Skin of body (tissue), 2 donors: ENCODE results near the gene SAT2. TPM values are rescaled to one million over a fixed set of nuclear protein-coding genes. Genes with fewer than 3 reads are reported as not detected.
"Not testable (repeated sequence)": the region's sequence is repeated elsewhere in the genome, so short reads cannot be mapped to it uniquely, and the experiment has no call there.

Experiments
- DNase-seq: peaks from one replicate; lab custom pipeline; 2025; lab: John Stamatoyannopoulos, UW
- total RNA-seq: library from RNA; depleted of rRNA; stranded (reverse); fragments of >200 nt; gene quantifications from one replicate; pipeline ENCODE4 v1.2.3, GENCODE V29; 2014

SAT2 gene
- total RNA-seq = 33.8 TPM

- peak; percentile 90 for DNase-seq
These were observed at the start of gene SAT2 for GRCh38 chr17:7627250-7628121. Gene SAT2, minus strand, starts transcription at chr17:7627821. Its CDS starts 186 bp downstream, at chr17:7627635.

- no peak for DNase-seq
These were observed 48.9 kb upstream of the SAT2 start for GRCh38 chr17:7676533-7676932.

GRCh38 chr17:7674934-7675333, 47.3 kb upstream of the SAT2 start:
- no peak for DNase-seq

DNA sequence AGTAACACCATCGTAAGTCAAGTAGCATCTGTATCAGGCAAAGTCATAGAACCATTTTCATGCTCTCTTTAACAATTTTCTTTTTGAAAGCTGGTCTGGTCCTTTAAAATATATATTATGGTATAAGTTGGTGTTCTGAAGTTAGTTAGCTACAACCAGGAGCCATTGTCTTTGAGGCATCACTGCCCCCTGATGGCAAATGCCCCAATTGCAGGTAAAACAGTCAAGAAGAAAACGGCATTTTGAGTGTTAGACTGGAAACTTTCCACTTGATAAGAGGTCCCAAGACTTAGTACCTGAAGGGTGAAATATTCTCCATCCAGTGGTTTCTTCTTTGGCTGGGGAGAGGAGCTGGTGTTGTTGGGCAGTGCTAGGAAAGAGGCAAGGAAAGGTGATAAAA, 45.6 kb upstream of the SAT2 start:
- no peak for DNase-seq

DNA sequence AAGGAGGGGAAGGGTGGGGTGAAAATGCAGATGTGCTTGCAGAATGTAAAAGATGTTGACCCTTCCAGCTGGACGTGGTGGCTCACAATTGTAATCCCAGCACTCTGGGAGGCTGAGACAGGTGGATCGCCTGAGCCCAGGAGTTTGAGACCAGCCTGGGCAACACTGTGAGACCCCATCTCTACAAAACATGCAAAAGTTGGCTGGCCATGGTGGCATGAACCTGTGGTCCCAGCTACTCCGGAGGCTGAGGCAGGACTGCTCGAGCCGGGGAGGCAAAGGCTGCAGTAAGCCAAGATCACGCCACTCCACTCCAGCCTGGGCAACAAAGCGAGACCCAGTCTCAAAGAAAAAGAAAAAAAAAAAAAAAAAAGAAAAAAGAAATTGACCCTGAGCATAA, 40.9 kb upstream of the SAT2 start:
- no peak for DNase-seq

- no peak for DNase-seq
These were observed 40.2 kb upstream of the SAT2 start for GRCh38 chr17:7667656-7668406.

- no peak for DNase-seq
These were observed 29.5 kb upstream of the SAT2 start for GRCh38 chr17:7656958-7657609.

GRCh38 chr17:7655541-7655840, 27.9 kb upstream of the SAT2 start:
- DNase-seq = no peak

GRCh38 chr17:7654832-7655540, 27.4 kb upstream of the SAT2 start:
- no peak for DNase-seq

- no peak for DNase-seq
These were observed 25.1 kb upstream of the SAT2 start for GRCh38 chr17:7652388-7653356.

GRCh38 chr17:7651665-7652387, 24.2 kb upstream of the SAT2 start:
- peak; percentile 53 for DNase-seq

- DNase-seq = no peak
These were observed 23.6 kb upstream of the SAT2 start for GRCh38 chr17:7651097-7651664.

DNA sequence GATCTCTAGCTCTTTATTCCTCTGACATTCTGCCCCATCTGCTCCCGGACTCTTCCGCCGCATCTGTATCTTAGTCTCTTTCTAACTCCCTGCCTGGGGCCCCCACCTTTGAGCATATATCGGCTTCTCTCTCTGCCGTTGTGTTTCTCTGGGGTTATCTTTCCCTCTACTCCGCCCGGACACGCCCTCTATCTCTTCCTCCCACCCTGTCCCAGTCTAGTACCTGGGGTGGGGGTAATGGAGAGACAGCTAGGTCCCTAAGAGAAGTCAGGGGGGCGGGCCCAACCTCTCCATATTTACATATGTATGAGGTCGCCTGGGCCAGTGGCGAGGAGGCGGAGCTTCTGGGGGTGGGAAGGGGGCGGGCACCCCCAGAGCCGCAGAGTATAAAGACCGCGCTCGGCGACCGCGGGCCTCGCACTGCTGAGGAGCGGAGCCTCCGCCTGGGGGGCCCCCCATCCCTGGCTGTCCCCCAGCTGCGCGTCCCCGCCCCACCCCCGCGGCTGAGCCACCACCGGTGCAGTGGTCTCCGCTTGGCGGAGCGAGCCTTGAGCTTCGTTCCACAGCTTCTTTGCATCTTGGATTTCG, 23.0 kb upstream of the SAT2 start, which contains the start of gene ATP1B2:
TSS of gene ATP1B2 (plus strand) at position 418 of the 588 bp plus-strand sequence. CDS start 593 bp downstream, outside the sequence.
- DNase-seq = no peak

DNA sequence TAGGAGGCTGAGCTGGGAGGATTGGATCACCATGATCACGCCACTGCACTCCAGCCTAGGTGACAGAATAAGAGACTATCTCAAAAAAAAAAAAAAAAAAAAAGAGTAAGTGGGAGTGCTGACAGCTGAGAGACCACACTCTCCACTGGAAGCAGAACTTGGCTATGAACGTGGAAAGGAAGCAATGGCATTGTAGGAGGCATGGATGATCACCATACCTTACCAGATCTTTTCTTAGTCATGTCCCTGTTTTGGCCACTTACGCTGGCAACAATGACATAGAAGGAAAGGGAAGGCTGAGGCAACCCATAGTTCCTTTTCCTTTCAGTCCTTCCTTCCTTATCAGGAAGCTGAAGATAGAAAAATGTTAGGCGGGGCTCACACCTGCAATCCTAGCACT, 19.4 kb upstream of the SAT2 start:
- no peak for DNase-seq

DNA sequence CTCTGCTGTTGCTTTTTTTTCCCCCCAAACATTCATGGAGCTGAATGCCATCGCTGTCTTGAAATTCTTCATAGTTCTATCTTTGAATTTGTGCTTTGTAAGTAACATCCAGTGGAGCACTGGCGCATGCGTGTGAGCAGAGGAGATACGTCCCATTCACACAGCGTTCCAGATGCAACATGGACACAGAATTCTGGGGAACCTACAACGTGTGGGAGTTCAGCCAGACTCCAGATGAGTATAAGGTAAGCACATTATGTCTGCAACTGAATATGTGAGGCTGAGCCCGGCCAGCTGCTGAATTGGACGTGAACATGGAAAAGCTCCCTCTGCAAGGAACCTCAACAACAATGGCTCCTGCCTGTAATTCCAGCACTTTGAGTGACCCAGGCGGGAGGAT, 18.8 kb upstream of the SAT2 start:
- DNase-seq = no peak

- no peak for DNase-seq
These were observed 17.2 kb upstream of the SAT2 start for GRCh38 chr17:7644775-7645174.

DNA sequence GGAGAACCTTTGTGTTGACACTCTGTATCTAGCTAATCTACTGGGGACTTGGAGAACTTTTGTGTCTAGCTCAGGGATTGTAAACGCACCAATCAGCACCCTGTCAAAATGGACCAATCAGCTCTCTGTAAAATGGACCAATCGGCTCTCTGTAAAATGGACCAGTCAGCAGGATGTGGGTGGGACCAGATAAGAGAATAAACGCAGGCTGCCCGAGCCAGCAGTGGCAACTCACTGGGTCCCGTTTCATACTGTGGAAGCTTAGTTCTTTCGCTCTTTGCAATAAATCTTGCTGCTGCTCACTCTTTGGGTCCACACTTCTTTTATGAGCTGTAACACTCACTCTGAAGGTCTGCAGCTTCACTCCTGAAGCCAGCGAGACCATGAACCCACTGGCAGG, 14.0 kb upstream of the SAT2 start:
- DNase-seq = not testable (repeated sequence)

DNA sequence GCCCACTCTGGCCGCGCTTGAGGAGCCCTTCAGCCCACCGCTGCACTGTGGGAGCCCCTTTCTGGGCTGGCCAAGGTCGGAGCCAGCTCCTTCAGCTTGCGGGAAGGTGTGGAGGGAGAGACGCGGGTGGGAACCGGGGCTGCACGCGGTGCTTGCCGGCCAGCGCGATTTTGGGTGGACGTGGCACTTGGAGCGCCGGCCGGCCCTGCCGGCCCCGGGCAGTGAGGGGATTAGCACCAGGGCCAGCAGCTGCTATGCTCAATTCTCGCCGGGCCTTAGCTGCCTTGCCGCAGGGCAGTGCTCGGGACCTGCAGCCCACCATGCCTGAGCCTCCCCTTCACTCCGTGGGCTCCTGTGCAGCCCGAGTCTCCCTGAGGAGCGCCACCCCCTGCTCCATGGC, 13.2 kb upstream of the SAT2 start:
- no peak for DNase-seq

DNA sequence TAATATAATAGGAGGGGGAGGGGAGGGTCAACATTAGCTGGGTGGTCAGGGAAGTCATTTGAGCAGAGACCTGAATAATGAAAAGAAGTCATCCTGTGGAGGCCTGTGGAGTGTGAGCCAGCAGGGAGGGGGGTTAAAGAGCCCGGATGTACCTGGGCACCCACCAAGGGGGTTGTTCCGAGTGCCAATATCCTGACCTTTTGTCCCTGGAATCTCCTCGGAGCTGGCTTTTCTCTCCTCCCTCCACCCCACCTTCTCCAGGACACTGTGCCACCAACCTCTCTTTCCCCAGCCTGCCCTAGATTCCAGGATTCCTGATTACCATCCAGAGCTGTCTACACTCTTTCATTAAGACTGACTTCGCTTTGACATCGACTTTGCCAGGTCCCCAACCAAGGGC, 8.5 kb upstream of the SAT2 start:
- DNase-seq = no peak
